SIG-M5 (cell line): ENCODE data around the gene DAPK1.

Experiments used
- DNase-seq: peaks from one replicate; lab custom pipeline; 2025; lab: John Stamatoyannopoulos, UW

Gene DAPK1

GRCh38 chr9:87668722-87669121, 171.1 kb downstream of the DAPK1 start:
- no peak for DNase-seq

- DNase-seq: no peak
Observed at GRCh38 chr9:87670572-87671264, 173.1 kb downstream of the DAPK1 start.

- DNase-seq: no peak
Observed at GRCh38 chr9:87671478-87671877, 173.8 kb downstream of the DAPK1 start.

- DNase-seq: no peak
Observed at GRCh38 chr9:87671925-87672324, 174.3 kb downstream of the DAPK1 start.

- DNase-seq: no peak
Observed at GRCh38 chr9:87672586-87672985, 174.9 kb downstream of the DAPK1 start.

GRCh38 chr9:87673446-87674120, 175.9 kb downstream of the DAPK1 start:
- no peak for DNase-seq

- no peak for DNase-seq
Observed at GRCh38 chr9:87674565-87675299, 177.1 kb downstream of the DAPK1 start.

- no peak for DNase-seq
Observed at GRCh38 chr9:87675906-87676515, 178.3 kb downstream of the DAPK1 start.

GRCh38 chr9:87676976-87677775, 179.5 kb downstream of the DAPK1 start:
- no peak for DNase-seq

GRCh38 chr9:87677776-87678587, 180.3 kb downstream of the DAPK1 start:
- DNase-seq: no peak

GRCh38 chr9:87678650-87679355, 181.1 kb downstream of the DAPK1 start:
- DNase-seq: no peak

- no peak for DNase-seq
Observed at GRCh38 chr9:87681271-87682061, 183.8 kb downstream of the DAPK1 start.

- no peak for DNase-seq
Observed at GRCh38 chr9:87682085-87682484, 184.4 kb downstream of the DAPK1 start.

GRCh38 chr9:87682618-87683017, 185.0 kb downstream of the DAPK1 start:
- DNase-seq: no peak

GRCh38 chr9:87683751-87684626, 186.3 kb downstream of the DAPK1 start:
- no peak for DNase-seq

GRCh38 chr9:87684627-87685219, 187.1 kb downstream of the DAPK1 start:
- no peak for DNase-seq

- DNase-seq: no peak
Observed at GRCh38 chr9:87685441-87685840, 187.8 kb downstream of the DAPK1 start.
